ENCODE data around the gene CNOT2.

CNOT2 gene

GRCh38 chr12:70242695-70243509 lies at the start of gene CNOT2:
TSS of gene CNOT2 (plus strand) at chr12:70243433. CDS start at chr12:70278227, 34,794 bp downstream.
- DNase-seq = peak; percentile 93

- DNase-seq = no peak
Measured at GRCh38 chr12:70194076-70194475, 49.2 kb upstream of the CNOT2 start.

- no peak for DNase-seq
Measured at GRCh38 chr12:70196811-70197281, 46.4 kb upstream of the CNOT2 start.

- DNase-seq = no peak
Measured at GRCh38 chr12:70197345-70197744, 45.9 kb upstream of the CNOT2 start.

GRCh38 chr12:70213707-70214106 lies 29.5 kb upstream of the CNOT2 start:
- DNase-seq = no peak

GRCh38 chr12:70214972-70215617 lies 28.1 kb upstream of the CNOT2 start:
- no peak for DNase-seq

- no peak for DNase-seq
Measured at GRCh38 chr12:70217416-70217815, 25.8 kb upstream of the CNOT2 start.

- no peak for DNase-seq
Measured at GRCh38 chr12:70221626-70222025, 21.6 kb upstream of the CNOT2 start.

- no peak for DNase-seq
Measured at GRCh38 chr12:70227911-70228310, 15.3 kb upstream of the CNOT2 start.

- no peak for DNase-seq
Measured at GRCh38 chr12:70230934-70231606, 12.2 kb upstream of the CNOT2 start.

GRCh38 chr12:70236990-70237389 lies 6.2 kb upstream of the CNOT2 start:
- no peak for DNase-seq

- no peak for DNase-seq
Measured at GRCh38 chr12:70240673-70241072, 2.6 kb upstream of the CNOT2 start.

- no peak for DNase-seq
Measured at GRCh38 chr12:70241845-70242244, 1.4 kb upstream of the CNOT2 start.

GRCh38 chr12:70243510-70244371 lies 508 bp downstream of the CNOT2 start:
- peak; percentile 75 for DNase-seq

GRCh38 chr12:70244409-70244808 lies 1.2 kb downstream of the CNOT2 start:
- DNase-seq = no peak

- DNase-seq = no peak
Measured at GRCh38 chr12:70245458-70245857, 2.2 kb downstream of the CNOT2 start.

GRCh38 chr12:70246580-70246979 lies 3.3 kb downstream of the CNOT2 start:
- DNase-seq = no peak

GRCh38 chr12:70247653-70248199 lies 4.5 kb downstream of the CNOT2 start:
- no peak for DNase-seq

GRCh38 chr12:70248876-70249275 lies 5.6 kb downstream of the CNOT2 start:
- no peak for DNase-seq

- no peak for DNase-seq
Measured at GRCh38 chr12:70249903-70250302, 6.7 kb downstream of the CNOT2 start.

- no peak for DNase-seq
Measured at GRCh38 chr12:70251226-70251625, 8.0 kb downstream of the CNOT2 start.

- no peak for DNase-seq
Measured at GRCh38 chr12:70251661-70252060, 8.4 kb downstream of the CNOT2 start.

Data from stimulated activated CD4-positive, alpha-beta T cell treated with anti-CD3 and anti-CD28 coated beads, Interleukin-15, amount 100 ng/mL, for 24 hours (primary cell).